SK-N-SH treated with all-trans-retinoic acid at 6 μM for 48 hours (cell line): ENCODE data around the gene PLD5.
"Not testable (repeated sequence)": the region's sequence is repeated elsewhere in the genome, so short reads cannot be mapped to it uniquely, and the experiment has no call there.

Experiments used
- ATAC-seq: fragments of 200-7000 bp; cut with Tn5 transposase; 3 replicates; pipeline ENCODE4 v1.9.1; 2020; ENCODE audit warnings: mild to moderate bottlenecking, moderate library complexity
- ARNTL ChIP-seq: fragments of 450-650 bp; formaldehyde crosslinking; IDR thresholded peaks from 2 replicates; pipeline ENCODE4 v1.5.0; 2020; ENCODE audit warnings: low read depth, mild to moderate bottlenecking, moderate library complexity, borderline replicate concordance
- BACH2 ChIP-seq: fragments of 250-450 bp; sonication (Bioruptor Pico); IDR thresholded peaks from 2 replicates; pipeline ENCODE4 v1.9.0; 2021; ENCODE audit warnings: mild to moderate bottlenecking, borderline replicate concordance
- CREB5 ChIP-seq: fragments of 250-450 bp; sonication (Bioruptor Pico); IDR thresholded peaks from 2 replicates; pipeline ENCODE4 v1.5.1; 2020; ENCODE audit warnings: low read depth, mild to moderate bottlenecking, moderate library complexity
- CSDC2 ChIP-seq: fragments of 250-450 bp; sonication (Bioruptor Pico); IDR thresholded peaks from 2 replicates; pipeline ENCODE4 v1.5.0; 2020; ENCODE audit warnings: mild to moderate bottlenecking, moderate library complexity
- ESRRG ChIP-seq: fragments of 250-450 bp; sonication (Bioruptor Pico); IDR thresholded peaks from 2 replicates; pipeline ENCODE4 v1.6.1; 2021; ENCODE audit warnings: mild to moderate bottlenecking
- GLIS3 ChIP-seq: fragments of 250-450 bp; sonication (Bioruptor Pico); IDR thresholded peaks from 2 replicates; pipeline ENCODE4 v1.5.0; 2020; ENCODE audit warnings: mild to moderate bottlenecking, moderate library complexity
- ISL1 ChIP-seq: fragments of 250-450 bp; sonication (Bioruptor Pico); IDR thresholded peaks from 2 replicates; pipeline ENCODE4 v2.1.2; 2022; ENCODE audit warnings: mild to moderate bottlenecking, moderate library complexity
- PATZ1 ChIP-seq: fragments of 250-450 bp; sonication (Bioruptor Pico); IDR thresholded peaks from 2 replicates; pipeline ENCODE4 v1.8.0; 2020; ENCODE audit warnings: mild to moderate bottlenecking, moderate library complexity, borderline replicate concordance
- POU6F1 ChIP-seq: fragments of 250-450 bp; sonication (Bioruptor Pico); IDR thresholded peaks from 2 replicates; pipeline ENCODE4 v1.8.0; 2021; ENCODE audit warnings: low read depth, mild to moderate bottlenecking, moderate library complexity, borderline replicate concordance
- RARB ChIP-seq: fragments of 250-450 bp; sonication (Bioruptor Pico); IDR thresholded peaks from 2 replicates; pipeline ENCODE4 v1.8.0; 2021; ENCODE audit warnings: mild to moderate bottlenecking, moderate library complexity
- SNAI2 ChIP-seq: fragments of 250-450 bp; sonication (Bioruptor Pico); IDR thresholded peaks from 2 replicates; pipeline ENCODE4 v1.5.0; 2020; ENCODE audit warnings: mild to moderate bottlenecking, moderate library complexity
- TCF4 ChIP-seq: fragments of 250-450 bp; sonication (Bioruptor Pico); IDR thresholded peaks from 2 replicates; pipeline ENCODE4 v1.8.0; 2021; ENCODE audit warnings: mild to moderate bottlenecking, moderate library complexity, borderline replicate concordance
- TSHZ2 ChIP-seq: fragments of 250-450 bp; sonication (Bioruptor Pico); IDR thresholded peaks from 2 replicates; pipeline ENCODE4 v1.5.0; 2020; ENCODE audit warnings: mild to moderate bottlenecking, moderate library complexity
- ZC3H10 ChIP-seq: fragments of 250-450 bp; sonication (Bioruptor Pico); IDR thresholded peaks from 2 replicates; pipeline ENCODE4 v1.5.1; 2021; ENCODE audit warnings: mild to moderate bottlenecking, moderate library complexity
- ZFP3 ChIP-seq: fragments of 250-450 bp; sonication (Bioruptor Pico); IDR thresholded peaks from 2 replicates; pipeline ENCODE4 v1.5.0; 2020; ENCODE audit warnings: mild to moderate bottlenecking, moderate library complexity
- ZFP30 ChIP-seq: fragments of 450-650 bp; formaldehyde crosslinking; IDR thresholded peaks from 2 replicates; pipeline ENCODE4 v1.5.0; 2022; ENCODE audit warnings: mild to moderate bottlenecking, moderate library complexity
- ZNF565 ChIP-seq: fragments of 450-650 bp; formaldehyde crosslinking; conservative IDR thresholded peaks from 2 replicates; pipeline ENCODE4 v1.5.0; 2020; ENCODE audit warnings: low read depth, mild to moderate bottlenecking, moderate library complexity
- ZNF8 ChIP-seq: fragments of 450-650 bp; formaldehyde crosslinking; IDR thresholded peaks from 2 replicates; pipeline ENCODE4 v1.5.0; 2020; ENCODE audit warnings: mild to moderate bottlenecking, moderate library complexity

PLD5 gene

GRCh38 chr1:242477944-242478343 lies 46.6 kb downstream of the PLD5 start:
- TF ChIP-seq GLIS3 (CRISPR knock-in tag) (no peak), ISL1 (peak; percentile 88), ARNTL (CRISPR knock-in tag) (no peak), ZNF565 (no peak)
- no peak for ATAC-seq

- ATAC-seq = no peak
- TF ChIP-seq GLIS3 (CRISPR knock-in tag) (no peak), BACH2 (no peak), ESRRG (no peak), ZNF8 (CRISPR knock-in tag) (no peak), CSDC2 (CRISPR knock-in tag) (no peak), RARB (CRISPR knock-in tag) (no peak), ISL1 (no peak)
Measured at GRCh38 chr1:242470774-242471173, 53.7 kb downstream of the PLD5 start.

- no peak for ATAC-seq
- TF ChIP-seq ZFP30 (CRISPR knock-in tag) = no peak
- TF ChIP-seq PATZ1 (CRISPR knock-in tag) = no peak
- TF ChIP-seq ISL1 = no peak
- TF ChIP-seq ARNTL (CRISPR knock-in tag) = no peak
- TF ChIP-seq ESRRG = no peak
Measured at GRCh38 chr1:242468784-242469183, 55.7 kb downstream of the PLD5 start.

GRCh38 chr1:242467556-242468145 lies 56.8 kb downstream of the PLD5 start:
- peak; percentile 59; the same call in 1 of the 3 replicates for ATAC-seq
- TF ChIP-seq TSHZ2 (0 out of 2 replicates have a peak, but pooled peaks have one; percentile 23), POU6F1 (CRISPR knock-in tag) (no peak)

- no peak for TF ChIP-seq ZC3H10 (CRISPR knock-in tag)
- TF ChIP-seq ESRRG = no peak
- no peak for TF ChIP-seq ZFP3 (CRISPR knock-in tag)
- TF ChIP-seq ZNF565 = no peak
- no peak for TF ChIP-seq CREB5 (CRISPR knock-in tag)
- TF ChIP-seq CSDC2 (CRISPR knock-in tag) = no peak
- no peak for TF ChIP-seq TCF4 (CRISPR knock-in tag)
- no peak for TF ChIP-seq ISL1
- no peak for TF ChIP-seq SNAI2 (CRISPR knock-in tag)
- ATAC-seq = no peak
Measured at GRCh38 chr1:242462867-242463266, 61.6 kb downstream of the PLD5 start.

- not testable (repeated sequence) for ATAC-seq
Measured at GRCh38 chr1:242459740-242460139, 64.8 kb downstream of the PLD5 start.
